GM12874 (cell line): ENCODE measurements around the gene CFAP53.

ENCODE experiments used
- TF ChIP-seq, protein P1 (sequence below): IDR thresholded peaks from 2 replicates; pipeline ENCODE4 v1.5.1; 2011; ENCODE audit warnings: low read depth, mild to moderate bottlenecking, control low read depth, low read length, moderate library complexity; ENCODE audit not compliant: insufficient read depth

The CFAP53 gene

DNA sequence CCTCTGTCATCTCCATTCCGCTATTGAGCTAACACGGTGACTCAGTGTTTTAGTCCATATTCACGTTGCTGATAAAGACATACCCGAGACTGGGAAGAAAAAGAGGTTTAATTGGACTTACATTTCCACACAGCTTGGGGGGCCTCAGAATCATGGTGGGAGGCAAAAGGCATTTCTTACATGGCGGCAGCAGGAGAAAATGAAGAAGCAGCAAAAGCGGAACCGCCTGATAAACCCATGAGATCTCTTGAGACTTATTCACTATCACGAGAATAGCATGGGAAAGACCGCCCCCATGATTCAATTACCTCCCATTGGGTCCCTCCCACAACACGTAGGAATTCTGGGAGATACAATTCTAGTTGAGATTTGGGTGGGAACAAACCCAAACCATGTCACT is 43.8 kb upstream of the CFAP53 start:
- TF ChIP-seq, protein P1, sequence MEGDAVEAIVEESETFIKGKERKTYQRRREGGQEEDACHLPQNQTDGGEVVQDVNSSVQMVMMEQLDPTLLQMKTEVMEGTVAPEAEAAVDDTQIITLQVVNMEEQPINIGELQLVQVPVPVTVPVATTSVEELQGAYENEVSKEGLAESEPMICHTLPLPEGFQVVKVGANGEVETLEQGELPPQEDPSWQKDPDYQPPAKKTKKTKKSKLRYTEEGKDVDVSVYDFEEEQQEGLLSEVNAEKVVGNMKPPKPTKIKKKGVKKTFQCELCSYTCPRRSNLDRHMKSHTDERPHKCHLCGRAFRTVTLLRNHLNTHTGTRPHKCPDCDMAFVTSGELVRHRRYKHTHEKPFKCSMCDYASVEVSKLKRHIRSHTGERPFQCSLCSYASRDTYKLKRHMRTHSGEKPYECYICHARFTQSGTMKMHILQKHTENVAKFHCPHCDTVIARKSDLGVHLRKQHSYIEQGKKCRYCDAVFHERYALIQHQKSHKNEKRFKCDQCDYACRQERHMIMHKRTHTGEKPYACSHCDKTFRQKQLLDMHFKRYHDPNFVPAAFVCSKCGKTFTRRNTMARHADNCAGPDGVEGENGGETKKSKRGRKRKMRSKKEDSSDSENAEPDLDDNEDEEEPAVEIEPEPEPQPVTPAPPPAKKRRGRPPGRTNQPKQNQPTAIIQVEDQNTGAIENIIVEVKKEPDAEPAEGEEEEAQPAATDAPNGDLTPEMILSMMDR: no peak

- TF ChIP-seq, protein P1: no peak
Measured at GRCh38 chr18:50307738-50308470, 41.6 kb upstream of the CFAP53 start.

GRCh38 chr18:50307400-50307737 is 41.1 kb upstream of the CFAP53 start:
- TF ChIP-seq, protein P1: no peak

GRCh38 chr18:50306944-50307343 is 40.6 kb upstream of the CFAP53 start:
- TF ChIP-seq, protein P1: no peak

DNA sequence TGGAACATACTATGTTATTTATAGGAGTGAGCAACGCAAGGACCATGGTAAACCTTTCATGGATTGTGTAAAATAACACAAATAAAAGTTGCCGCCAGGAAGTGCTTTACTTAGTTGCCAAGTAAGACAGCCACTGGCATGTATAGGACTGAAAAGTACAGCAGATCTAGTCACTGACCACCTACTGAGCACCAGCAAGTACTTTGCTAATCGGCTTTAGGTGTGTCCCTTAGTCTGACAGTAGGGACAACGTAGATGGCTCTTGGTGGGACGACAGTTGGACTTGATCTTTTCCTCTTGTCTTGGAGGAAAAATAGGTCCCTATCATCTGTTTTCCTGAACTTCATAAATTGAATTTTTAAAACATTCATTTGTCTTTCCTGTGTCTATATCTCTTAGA is 34.8 kb upstream of the CFAP53 start:
- TF ChIP-seq, protein P1: no peak

DNA sequence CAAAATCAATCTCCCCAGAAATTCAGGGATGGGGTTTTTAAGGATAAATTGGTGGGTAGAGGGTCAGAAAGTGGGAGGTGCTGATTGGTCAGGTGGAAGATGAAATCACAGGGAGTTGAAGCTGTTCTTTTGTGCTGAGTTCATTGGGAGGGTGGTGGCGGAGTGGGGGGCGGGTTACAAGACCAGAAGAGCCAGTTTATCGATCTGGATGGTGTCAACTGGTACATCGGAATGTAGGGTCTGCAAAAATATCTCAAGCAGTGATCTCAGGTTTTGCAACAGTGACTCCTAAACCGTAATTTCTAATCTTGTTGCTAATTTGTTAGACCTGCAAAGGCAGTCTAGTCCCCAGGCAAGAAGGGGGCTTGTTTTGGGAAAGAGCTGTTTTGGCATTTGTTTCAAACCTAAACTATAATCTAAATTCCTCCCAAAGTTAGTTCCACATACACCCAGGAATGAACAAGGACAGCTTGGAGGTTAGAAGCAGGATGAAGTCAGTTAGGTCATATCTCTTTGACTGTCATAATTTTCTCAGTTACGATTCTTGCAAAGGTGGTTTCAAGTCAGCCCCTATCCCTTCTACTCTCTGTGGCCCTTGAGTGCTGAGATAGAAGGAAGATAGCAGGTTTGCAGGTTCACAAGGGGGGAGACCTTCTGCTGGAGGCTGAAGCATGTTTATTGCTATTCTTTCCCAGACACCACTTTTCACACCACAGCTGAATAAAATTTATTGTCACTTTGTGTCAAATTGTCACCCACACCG is 33.5 kb upstream of the CFAP53 start:
- TF ChIP-seq, protein P1: no peak

GRCh38 chr18:50298443-50299284 is 32.4 kb upstream of the CFAP53 start:
- TF ChIP-seq, protein P1: no peak
